Measurements from ENCODE around the gene NDST4. TPM values are rescaled to one million over a fixed set of nuclear protein-coding genes. Genes with fewer than 3 reads are reported as not detected.

Gene NDST4
- total RNA-seq, 1 donor from 2014 or later, result 0.11 TPM

- Histone ChIP-seq H3K4me1 (no peaks in the 10 kb centered on the region), H3K27ac (replicated peaks) (no peak overlapping the region), H3K27me3 (ENCODE audit: low read depth) (no peaks in the 10 kb centered on the region), H3K9me3 (replicated peaks) (no peaks in the 10 kb centered on the region), H3K36me3 (no peaks in the 10 kb centered on the region), H3K4me3 (no peak overlapping the region)
- no peak for DNase-seq
- intact Hi-C loops (cut with micrococcal nuclease), result no loop called here
- TF ChIP-seq, protein P1, sequence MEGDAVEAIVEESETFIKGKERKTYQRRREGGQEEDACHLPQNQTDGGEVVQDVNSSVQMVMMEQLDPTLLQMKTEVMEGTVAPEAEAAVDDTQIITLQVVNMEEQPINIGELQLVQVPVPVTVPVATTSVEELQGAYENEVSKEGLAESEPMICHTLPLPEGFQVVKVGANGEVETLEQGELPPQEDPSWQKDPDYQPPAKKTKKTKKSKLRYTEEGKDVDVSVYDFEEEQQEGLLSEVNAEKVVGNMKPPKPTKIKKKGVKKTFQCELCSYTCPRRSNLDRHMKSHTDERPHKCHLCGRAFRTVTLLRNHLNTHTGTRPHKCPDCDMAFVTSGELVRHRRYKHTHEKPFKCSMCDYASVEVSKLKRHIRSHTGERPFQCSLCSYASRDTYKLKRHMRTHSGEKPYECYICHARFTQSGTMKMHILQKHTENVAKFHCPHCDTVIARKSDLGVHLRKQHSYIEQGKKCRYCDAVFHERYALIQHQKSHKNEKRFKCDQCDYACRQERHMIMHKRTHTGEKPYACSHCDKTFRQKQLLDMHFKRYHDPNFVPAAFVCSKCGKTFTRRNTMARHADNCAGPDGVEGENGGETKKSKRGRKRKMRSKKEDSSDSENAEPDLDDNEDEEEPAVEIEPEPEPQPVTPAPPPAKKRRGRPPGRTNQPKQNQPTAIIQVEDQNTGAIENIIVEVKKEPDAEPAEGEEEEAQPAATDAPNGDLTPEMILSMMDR (IDR thresholded peaks at IDR 0.05; ENCODE audit: borderline replicate concordance), result no peak
These were observed 242.4 kb downstream of the NDST4 start for GRCh38 chr4:114870987-114871386.

GRCh38 chr4:114866901-114867670 is 246.3 kb downstream of the NDST4 start:
- TF ChIP-seq, protein P1 (IDR thresholded peaks at IDR 0.05; ENCODE audit: borderline replicate concordance), result no peak
- Histone ChIP-seq H3K36me3 (no peaks in the 10 kb centered on the region), H3K27ac (replicated peaks) (no peak overlapping the region), H3K27me3 (ENCODE audit: low read depth) (no peaks in the 10 kb centered on the region), H3K9me3 (replicated peaks) (no peaks in the 10 kb centered on the region), H3K4me1 (no peaks in the 10 kb centered on the region), H3K4me3 (no peak overlapping the region)
- intact Hi-C loops (cut with micrococcal nuclease), result no loop called here
- no peak for DNase-seq

- Histone ChIP-seq H3K36me3 (no peaks in the 10 kb centered on the region), H3K4me3 (no peak overlapping the region), H3K27ac (replicated peaks) (no peak overlapping the region), H3K4me1 (no peaks in the 10 kb centered on the region), H3K9me3 (replicated peaks) (no peaks in the 10 kb centered on the region), H3K27me3 (ENCODE audit: low read depth) (no peaks in the 10 kb centered on the region)
- TF ChIP-seq, protein P1 (IDR thresholded peaks at IDR 0.05; ENCODE audit: borderline replicate concordance), result no peak
- no peak for DNase-seq
- intact Hi-C loops (cut with micrococcal nuclease), result no loop called here
These were observed 249.4 kb downstream of the NDST4 start for GRCh38 chr4:114864060-114864459.

GRCh38 chr4:114860786-114861185 is 252.6 kb downstream of the NDST4 start:
- intact Hi-C loops (cut with micrococcal nuclease), result no loop called here
- H3K4me1 ChIP-seq, result no peaks in the 10 kb centered on the region
- no peak overlapping the region for H3K4me3 ChIP-seq
- no peaks in the 10 kb centered on the region for H3K36me3 ChIP-seq
- H3K27me3 ChIP-seq (ENCODE audit: low read depth), result no peaks in the 10 kb centered on the region
- TF ChIP-seq, protein P1 (IDR thresholded peaks at IDR 0.05; ENCODE audit: borderline replicate concordance), result no peak
- no peak for DNase-seq
- peaks cover 2% of the 10 kb centered on the region for H3K9me3 ChIP-seq (replicated peaks)
- no peak overlapping the region for H3K27ac ChIP-seq (replicated peaks)

- H3K4me3 ChIP-seq, result no peak overlapping the region
- H3K27ac ChIP-seq (replicated peaks), result no peak overlapping the region
- TF ChIP-seq, protein P1 (IDR thresholded peaks at IDR 0.05; ENCODE audit: borderline replicate concordance), result no peak
- H3K36me3 ChIP-seq, result no peaks in the 10 kb centered on the region
- DNase-seq, result no peak
- peaks cover 18% of the 10 kb centered on the region for H3K9me3 ChIP-seq (replicated peaks)
- H3K4me1 ChIP-seq, result no peaks in the 10 kb centered on the region
- intact Hi-C loops (cut with micrococcal nuclease), result no loop called here
- no peaks in the 10 kb centered on the region for H3K27me3 ChIP-seq (ENCODE audit: low read depth)
These were observed 255.6 kb downstream of the NDST4 start for GRCh38 chr4:114857831-114858230.
